Keratinocyte (primary cell): ENCODE data around the gene TIMMDC1.

Source experiments
- EZH2 ChIP-seq: IDR thresholded peaks from one replicate; pipeline ENCODE4 v1.6.1; 2012; ENCODE audit warnings: inconsistent platforms, mild to moderate bottlenecking, low read length, moderate library complexity
- TF ChIP-seq, protein P1 (sequence below), 3 experiments: IDR thresholded peaks in 1 of 3; conservative IDR thresholded peaks in 1 of 3; optimal IDR thresholded peaks in 1 of 3; 2 replicates in 2 of 3; 3 replicates in 1 of 3; pipeline versions ENCODE3 to v1.5.1; 2011; ENCODE audit warnings: low read length in 3 of 3, mild to moderate bottlenecking in 3 of 3, moderate library complexity in 2 of 3, control low read depth in 1 of 3, inconsistent platforms in 1 of 3; ENCODE audit not compliant: insufficient read depth in 2 of 3; ENCODE audit errors: extremely low read depth in 1 of 3

DNA sequence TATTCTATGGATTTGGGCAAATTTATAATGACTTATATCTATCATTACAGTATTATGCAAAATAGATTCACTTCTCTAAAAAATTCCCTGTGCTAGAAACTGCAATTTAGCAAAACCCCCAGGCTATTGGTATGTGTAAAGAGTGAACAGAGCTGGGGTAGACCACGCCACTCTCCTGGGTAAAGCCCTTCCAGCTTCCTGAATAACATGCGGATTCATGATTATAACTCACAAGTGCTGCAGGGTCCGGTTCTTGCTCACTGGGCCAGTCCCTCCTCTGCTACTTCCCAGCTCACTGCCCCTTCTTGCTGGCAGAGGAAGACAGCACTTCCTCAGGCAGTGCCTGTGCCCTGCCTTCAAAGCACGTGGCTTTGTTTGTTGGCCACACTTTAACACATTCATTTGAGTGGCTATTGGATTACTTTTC lies 57.0 kb downstream of the TIMMDC1 start:
- TF ChIP-seq, protein P1, sequence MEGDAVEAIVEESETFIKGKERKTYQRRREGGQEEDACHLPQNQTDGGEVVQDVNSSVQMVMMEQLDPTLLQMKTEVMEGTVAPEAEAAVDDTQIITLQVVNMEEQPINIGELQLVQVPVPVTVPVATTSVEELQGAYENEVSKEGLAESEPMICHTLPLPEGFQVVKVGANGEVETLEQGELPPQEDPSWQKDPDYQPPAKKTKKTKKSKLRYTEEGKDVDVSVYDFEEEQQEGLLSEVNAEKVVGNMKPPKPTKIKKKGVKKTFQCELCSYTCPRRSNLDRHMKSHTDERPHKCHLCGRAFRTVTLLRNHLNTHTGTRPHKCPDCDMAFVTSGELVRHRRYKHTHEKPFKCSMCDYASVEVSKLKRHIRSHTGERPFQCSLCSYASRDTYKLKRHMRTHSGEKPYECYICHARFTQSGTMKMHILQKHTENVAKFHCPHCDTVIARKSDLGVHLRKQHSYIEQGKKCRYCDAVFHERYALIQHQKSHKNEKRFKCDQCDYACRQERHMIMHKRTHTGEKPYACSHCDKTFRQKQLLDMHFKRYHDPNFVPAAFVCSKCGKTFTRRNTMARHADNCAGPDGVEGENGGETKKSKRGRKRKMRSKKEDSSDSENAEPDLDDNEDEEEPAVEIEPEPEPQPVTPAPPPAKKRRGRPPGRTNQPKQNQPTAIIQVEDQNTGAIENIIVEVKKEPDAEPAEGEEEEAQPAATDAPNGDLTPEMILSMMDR (optimal IDR thresholded peaks at IDR 0.05 in 1 of 3, IDR thresholded peaks at IDR 0.05 in 1 of 3, conservative IDR thresholded peaks at IDR 0.05 in 1 of 3; ENCODE audit: extremely low read depth in 1 of 3, insufficient read depth in 2 of 3, low read length in 3 of 3), result no peak
- TF ChIP-seq EZH2, result no peak
